HG03565 (cell line): ENCODE measurements around the gene TMEM238.

ENCODE experiments used
- ATAC-seq: cut with Tn5 transposase; IDR thresholded peaks from one replicate; pipeline ENCODE4 v1.9.1; 2021; ENCODE audit warnings: mild to moderate bottlenecking, moderate library complexity; ENCODE audit not compliant: unreplicated experiment

The TMEM238 gene

DNA sequence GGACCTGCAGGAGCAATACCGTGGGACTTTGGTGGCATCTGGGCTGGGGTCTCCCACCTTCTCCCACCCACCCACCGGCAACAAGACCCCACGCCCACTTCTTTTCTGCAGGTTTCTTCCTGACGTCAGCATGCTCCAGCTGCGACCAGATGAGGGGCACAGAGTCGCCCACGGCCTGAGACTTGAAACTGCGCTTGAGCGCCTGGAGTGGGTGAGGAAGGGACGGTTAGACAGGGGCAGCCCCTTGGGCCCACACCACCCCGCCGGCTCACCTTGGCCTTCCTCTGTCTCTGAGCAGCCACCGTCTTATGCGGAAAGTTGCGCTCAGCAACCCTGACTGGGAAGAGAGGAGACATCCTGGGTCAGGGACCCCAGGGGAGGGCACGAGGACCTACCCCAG is 23.2 kb downstream of the TMEM238 start:
- no peak for ATAC-seq

DNA sequence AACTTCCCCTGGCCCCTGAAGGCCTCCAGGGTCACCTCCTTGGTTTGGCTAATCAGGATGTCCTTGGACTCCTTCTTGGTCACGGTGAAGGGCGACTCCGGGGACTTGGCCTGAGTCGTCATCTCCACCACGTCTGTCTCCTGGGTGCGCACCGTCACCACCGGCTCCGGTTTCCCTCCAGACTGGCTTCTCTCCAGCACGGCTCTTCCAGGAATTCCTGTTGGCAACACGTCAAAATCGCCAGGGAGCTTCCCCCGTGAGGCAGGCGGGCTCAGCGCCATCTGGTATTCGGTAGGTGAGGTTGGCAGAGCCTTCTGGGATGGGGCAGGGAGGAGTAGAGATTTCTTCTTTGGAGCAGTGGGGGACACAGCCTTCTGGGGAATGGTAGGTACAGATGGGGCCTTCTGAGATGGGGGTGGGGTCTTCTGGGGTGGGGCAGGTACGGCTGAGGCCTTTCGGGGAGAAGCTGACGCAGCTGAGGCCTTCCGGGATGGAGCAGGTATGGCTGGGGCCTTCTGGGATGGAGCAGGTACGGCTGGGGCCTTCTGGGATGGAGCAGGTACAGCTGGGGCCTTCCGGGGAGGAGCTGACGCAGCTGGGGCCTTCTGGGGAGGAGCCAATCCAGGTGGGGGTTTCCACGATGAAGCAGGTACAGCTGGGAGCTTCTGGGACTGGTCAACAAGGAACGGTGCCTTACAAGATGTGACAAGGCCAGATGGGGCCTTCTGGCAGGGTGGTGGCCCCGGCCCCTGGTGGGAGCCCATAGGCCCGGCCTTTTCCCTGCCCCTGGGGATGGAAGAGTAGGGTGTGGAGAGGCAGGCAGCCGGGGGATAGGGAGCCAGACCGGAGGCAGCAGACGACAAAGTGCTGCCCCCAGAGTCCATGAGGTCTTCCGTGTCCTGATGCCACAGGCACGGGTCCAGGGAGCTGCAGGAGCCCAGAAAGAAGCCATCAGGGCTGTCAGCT is 24.9 kb downstream of the TMEM238 start:
- ATAC-seq = no peak

DNA sequence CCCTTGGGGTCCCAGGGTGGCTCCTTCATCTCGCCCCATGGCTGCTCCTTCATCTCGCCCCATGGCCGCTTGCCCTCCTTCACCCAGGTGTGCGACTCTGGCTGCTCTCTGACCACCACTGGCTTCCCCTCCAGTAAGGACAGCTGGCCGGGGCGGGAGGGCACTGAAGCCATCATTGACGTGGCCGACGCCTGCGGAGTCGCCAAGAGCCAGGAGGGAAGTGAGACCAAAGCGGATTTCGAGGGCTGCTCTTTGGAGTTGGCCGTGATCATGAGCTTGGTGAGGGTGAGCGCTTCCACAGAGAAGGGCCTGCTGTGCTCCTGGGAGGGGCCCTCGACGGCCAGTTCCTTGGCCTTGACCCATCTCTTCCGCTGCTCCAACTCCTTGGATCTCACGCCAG is 25.6 kb downstream of the TMEM238 start:
- ATAC-seq = no peak

DNA sequence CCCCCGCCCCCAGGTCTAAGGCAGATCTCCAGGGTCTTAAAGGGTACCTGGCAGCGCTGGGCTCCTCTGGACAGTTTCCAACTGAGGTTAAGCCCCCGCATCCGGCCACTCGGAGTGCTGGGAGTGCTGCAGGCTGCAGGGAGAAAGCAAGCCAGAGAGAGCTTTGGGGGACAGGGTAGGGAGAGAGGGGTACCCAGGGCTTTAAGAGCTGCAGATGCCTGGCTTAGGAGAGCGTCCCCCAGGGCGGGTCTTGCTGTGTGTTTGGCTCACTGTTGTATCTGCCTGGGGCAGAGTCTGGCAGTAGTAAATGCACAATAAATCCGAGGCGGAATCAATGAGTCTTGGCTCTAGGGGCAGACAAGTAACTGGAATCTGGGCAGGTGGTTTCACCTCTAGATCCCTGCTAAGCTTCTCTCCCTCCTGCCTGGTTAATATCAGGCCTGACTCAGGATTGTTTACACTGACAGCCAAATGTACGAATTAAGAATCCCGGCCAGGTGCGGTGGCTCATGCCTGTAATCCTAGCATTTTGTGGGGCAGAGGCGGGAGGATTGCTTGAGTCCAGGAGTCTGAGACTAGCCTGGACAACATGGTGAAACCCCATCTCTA is 28.8 kb downstream of the TMEM238 start:
- ATAC-seq = no peak

DNA sequence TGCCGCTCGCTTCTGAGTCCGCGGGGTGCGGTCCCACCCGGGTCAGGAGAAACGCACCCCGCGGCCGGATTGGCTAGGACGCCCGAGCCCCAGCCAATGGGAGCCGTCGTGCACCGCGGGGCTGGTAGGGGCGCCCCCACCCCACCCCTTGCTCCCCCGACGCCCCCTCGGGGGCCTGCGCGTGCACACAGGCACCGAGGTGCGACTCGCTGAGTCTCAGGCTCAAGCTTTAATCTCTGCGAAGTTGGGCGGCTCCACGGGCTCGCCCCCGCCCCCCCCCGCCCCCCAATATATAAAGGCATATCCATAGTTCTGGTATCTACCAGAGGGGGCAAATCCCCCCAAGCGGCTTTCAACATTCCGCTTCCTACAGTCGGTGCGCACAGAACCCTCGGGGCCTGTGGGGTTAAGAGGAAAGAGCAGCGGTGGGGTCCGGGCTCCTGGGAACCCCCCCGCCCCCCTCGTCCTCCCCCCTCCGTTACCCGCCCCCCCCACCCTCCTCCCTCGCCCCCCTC is 29.3 kb downstream of the TMEM238 start, which contains the start of gene COX6B2:
Gene COX6B2, minus strand, starts transcription at position 22 of the 515 bp plus-strand sequence. CDS start 198 bp downstream, outside the sequence.
- ATAC-seq = no peak

DNA sequence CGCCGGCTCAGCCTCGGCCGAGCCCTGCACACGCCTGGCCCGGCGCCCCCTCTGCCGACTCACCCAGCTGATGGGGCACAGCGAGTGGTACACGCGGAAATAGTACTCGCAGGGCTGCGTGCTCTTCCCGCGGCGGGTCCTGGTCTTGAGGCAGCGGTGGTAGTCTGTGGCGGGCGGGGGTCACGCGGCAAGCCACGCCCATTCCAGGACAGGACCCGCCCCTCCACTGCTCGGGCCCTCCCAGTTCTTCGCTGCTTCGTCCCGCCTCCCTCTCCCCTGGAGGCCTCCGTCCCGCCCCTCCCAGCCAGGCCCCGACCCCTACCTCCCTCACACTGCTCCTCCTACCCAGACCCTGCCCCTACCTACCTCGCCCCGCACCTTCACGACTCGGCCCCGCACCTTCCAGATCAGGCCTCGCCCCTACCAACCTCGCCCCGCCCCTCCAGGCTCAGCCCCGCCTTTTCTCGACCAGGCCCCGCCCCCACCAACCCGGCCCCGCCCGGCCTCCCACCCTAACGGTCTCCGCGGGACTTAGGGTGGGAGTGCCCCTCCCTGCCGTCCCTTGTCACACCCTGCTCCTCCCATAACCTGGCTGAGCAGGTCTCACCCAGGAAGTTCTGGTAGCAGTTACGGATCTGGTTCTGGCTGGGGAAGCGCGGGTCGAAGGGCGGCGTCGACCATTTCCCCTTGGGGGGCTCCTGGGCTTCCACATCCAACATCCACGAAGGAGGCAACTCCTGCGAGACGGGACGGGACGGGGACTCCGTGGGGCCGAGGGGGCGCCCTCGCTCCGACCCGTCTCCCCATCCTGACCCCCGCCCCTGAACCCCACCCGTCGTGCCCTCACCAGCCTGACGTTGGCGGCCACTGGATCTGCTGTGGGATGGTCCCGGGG is 30.0 kb downstream of the TMEM238 start:
- no peak for ATAC-seq

DNA sequence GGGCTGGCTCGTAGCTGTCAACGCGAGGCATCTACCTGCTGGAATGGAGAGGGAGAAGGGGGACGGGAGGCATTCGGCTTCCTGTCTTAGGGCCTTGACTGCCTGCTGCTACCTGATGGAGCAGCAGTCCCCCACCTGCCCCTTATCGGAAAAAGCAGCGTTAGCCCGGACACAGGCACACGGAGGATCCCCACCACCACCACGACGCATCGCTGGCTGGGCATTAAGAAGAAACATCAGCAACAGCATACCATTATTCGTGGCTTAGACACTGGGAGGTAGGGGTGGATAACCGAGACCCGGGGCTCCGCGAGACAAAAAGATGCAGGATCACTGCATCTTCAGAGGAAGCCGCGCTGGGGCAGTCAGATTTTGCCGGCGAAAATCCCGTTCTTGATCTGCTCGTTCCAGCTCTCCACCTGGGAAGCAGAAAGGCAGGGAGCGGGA is 30.7 kb downstream of the TMEM238 start:
- ATAC-seq = no peak

DNA sequence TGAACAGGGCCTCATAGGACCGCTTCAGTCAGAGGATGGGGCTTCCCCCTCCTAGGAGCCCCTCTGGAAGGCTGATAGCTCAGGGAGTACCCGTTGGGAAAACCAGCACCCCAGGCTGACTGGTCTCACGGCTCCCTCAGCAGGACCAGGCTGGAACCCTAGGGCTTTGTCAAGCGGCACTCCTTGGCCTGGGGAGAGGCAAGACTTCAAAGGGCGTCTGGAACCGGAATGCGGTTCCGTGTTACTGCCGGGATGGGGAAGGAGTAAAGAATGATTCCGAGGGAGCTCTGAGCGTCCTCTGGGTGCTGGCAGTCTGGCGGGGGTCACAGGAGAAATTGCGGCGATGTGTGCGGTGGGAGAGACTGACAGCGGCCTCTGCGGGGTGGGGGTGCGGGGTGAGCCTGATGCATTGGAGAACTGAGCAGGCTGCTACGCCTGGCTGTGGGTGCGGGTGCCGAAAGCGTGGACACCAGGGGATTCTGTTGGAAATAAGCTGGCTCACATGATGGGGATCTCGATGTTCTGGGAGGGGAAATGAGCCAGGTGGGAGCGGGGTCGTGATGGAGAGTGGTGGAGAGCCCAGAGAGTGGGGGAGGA is 31.4 kb downstream of the TMEM238 start:
- no peak for ATAC-seq

DNA sequence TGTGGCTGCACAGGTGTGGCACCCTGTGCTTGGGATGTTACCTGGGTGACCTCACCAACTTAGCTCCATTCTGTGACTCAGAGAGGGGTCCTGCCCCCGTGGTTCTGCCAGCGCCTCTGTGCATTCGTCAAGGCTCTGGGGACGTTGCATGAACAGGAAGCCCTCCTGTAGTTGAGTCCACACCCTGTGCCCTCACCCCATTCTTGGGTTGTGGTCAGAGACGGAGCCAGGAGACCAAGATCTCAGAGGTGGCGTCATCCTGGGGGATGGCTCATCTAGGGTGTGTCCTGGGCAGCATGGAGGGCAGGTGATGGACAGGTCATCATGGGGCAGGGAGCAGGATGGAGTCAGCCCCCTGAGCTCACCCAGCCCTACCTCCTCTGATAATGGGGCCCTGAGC is 32.1 kb downstream of the TMEM238 start:
- no peak for ATAC-seq

DNA sequence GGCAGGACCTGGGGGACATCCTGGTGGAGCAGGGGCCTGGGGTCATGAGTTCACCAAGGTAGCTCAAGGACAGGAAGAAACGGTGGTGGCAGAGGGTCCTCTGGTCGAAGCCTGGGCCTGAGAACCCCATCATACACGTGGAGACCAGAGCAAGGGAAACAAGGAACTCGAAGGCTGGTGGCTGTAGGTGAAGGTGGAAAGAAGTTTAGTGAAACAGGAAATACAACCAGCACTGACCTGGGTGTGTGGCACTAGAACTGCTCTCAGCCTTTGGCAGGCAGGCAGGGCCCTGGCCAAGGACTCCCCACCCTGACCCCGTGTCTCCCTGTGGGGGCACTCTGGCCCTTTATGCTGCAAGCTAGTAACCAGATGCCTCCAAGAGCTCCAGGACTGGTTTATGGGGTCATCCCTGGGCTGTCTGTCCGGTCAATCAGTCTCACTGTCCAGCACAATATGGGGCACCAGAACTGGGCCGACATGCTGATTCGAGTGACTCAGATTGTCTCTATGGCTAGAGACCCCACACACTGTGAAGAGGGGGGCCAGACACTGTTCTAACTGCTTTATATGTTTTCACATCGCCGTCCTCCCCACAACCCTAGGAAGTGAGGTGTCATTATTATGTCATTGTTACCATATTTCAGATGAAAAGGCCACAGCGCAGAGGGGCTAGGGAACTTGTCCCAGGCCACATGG is 33.3 kb downstream of the TMEM238 start:
- no peak for ATAC-seq

DNA sequence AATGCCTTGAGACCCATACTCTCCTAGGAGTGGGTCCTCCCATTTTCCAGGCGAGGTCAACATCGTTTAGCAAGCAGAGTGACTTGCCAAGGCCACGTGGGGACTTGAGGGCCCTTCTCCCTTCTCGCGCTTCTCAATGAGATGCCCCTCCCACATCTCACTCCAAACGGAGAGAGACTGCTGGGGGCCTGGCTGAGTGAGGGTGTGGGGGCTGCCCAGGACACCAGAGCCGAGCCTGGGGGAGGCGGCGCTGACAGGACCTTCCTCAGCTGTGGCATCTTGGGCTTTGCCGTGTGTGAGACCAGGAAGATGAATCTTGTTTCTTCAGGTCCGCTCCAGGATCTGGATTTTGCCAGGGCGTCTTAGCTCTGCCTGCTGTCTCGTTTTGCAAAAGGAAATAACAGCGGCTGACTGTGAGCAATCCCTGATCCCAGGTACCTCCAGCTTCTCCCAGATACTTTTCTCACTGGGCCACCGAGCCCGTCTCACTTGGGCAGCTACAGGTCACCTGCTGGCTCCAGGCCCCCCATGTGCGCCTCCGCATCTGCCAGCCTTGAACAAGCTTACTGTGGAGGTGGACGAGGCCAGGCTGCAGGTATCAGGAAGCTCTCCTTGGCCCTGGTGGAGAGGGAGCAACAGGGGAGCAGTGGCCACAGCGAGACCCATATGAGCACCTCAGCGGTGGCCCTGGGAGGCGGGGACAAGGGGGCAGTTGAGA is 35.6 kb downstream of the TMEM238 start:
- no peak for ATAC-seq

DNA sequence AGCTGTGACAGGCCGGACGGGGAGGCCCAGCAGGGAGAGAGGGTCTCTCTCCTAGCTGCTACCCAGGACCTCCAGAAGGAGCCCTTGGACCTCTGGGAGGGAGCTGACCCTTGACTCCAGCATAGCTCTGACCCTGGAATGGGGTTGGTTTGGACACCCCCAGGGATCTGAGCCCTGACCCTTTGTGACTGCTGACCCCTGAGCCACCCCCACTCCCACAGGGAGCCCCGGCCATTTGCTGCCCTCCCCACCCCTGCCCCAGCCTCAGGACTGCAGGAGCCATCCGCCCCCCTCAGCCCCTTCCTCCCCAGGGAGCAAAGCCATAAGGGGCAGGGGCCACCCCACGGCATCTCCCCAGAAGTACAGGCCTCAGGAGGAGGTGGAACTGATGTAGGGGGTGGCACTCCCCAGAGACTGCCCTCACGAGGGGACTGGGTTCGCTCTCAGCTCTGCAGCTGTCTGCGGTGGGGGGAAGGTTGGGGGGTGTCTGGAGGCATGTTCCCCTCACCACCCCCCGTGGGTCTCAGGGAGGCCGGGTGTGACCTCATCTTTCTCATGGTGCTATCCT is 36.6 kb downstream of the TMEM238 start:
- no peak for ATAC-seq

DNA sequence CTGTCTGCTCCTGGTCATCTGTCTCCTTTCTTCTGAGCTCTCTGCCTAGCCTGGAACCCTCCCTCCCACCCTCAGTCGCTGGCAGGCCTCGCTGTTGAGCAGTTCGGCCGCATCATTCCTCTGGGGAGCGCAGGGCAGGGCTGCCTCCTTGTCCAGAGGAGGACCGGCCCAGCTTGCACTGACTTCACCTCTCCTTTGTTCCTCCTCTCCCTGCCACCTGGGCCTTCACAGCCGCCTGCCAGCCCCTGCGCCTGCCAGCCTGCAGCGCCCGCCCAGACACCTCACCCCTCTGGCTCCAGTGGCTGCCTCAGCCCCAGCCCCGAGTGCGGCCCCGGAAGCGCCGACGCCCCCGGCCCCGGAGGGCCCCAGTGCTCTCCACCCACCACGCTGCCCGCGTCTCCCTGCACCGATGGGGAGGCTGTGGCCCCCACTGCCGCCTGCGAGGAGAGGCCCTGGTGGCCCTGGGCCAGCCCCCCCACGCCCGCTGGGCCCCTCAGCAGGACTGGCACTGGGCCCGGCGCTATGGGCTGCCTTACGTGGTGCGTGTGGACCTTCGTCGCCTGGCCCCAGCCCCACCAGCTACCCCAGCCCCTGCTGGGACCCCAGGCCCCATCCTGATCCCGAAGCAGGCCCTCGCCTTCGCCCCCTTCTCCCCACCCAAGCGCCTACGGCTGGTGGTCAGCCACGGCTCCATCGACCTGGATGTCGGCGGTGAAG is 37.2 kb downstream of the TMEM238 start:
- ATAC-seq = no peak

DNA sequence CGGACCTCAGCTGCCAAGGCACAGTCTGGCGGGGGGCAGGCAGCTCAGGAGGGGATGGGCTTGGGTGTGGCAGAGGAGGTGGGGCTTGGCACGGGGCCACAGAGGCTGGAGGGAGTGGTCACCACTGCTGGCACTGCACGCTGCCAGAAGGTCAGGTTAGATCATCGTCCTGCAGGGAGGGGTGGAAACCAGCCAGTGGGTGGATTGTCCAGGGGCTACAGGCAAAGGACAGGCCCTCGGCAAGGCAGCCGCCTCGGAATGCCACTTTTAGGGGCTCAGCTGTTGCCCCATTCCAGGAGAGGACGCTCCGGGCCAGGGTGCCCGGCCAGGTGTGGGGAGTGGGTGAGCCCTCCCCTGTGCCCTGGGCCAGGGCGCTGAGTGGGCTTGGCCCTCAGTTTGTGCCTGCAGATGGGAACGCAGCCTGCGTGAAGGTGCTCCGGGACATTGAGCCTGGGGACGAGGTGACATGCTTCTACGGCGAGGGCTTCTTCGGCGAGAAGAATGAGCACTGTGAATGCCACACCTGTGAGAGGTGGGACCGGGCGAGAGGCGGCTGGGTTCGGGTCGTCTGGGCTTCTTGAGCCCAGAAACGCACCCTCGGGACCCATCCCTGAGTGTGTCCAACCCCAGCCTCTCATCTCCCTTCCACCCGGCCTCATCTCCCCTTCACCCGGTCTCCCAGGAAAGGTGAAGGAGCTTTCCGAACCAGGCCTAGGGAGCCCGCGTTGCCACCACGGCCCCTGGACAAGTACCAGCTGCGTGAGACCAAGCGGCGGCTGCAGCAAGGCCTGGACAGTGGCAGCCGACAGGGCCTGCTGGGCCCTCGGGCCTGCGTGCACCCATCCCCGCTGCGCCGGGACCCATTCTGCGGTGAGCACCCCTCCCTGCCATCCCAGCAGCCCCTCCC is 38.0 kb downstream of the TMEM238 start:
- ATAC-seq = no peak

DNA sequence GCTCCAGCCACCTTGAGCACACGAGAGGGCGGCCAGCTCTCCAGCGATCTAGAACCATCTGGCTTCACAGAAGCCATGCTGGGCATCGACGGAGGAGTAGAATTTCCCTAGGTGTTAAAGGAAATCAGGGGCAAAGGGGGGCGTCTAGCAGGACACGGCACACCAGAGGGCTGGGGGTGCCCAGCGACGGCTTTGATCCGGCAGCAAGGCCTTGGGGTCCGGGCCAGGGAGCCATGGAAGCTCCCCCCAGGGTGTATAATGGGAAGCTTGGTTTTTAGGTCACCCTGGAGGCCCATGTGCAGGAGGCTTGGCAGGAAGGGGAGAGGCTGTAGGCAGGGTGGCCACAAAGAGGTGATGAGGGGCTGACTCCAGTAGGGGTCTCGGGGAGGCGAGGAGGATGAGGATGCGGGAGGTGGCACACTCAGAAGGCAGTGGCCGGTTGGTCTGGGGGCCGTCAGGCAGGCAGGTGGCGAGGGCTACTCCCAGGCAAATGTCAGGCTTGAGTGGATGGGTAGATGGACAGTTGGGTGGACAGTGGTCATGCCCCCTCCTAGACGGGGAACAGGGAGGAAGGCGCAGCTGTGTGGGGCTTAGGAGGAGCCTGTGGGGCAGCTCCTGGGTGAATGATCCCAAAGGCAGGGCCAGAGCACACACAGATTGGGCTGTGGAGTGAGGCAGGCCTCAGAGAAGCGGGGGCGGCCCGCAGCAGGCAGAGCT is 38.8 kb downstream of the TMEM238 start:
- ATAC-seq = no peak

DNA sequence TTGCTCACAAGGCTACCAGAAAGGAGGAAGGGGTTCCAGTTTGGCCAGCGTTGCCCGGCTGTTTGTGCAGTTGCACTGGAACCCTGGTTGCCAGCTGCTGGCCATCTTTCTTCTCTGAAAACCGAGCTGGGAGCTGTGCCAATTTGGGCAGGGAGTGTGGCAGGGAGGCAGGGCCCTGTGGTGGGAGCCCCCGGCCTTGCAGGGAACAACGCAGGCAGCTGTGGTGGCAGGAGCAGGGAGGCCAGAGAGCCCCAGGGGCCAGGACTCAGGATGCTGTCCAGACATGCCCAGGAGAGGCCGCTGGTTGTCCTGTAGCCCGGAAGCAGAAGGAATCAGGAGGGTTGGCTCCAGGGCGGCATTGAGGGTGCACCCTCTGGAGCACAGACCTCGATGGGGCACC is 39.6 kb downstream of the TMEM238 start:
- no peak for ATAC-seq
